GM12891 (cell line): ENCODE measurements around the gene USP38.

Source experiments
- PAX5 ChIP-seq: IDR thresholded peaks from 2 replicates; pipeline ENCODE4 v1.6.1; 2011; ENCODE audit warnings: low read length, moderate library complexity, mild to moderate bottlenecking; ENCODE audit not compliant: insufficient read depth, severe bottlenecking
- POLR2A ChIP-seq: IDR thresholded peaks from 2 replicates; pipeline ENCODE4 v1.6.1; 2011; ENCODE audit warnings: low read depth, low read length, control low read depth
- POLR2AphosphoS5 ChIP-seq: IDR thresholded peaks from 2 replicates; pipeline ENCODE4 v1.6.1; 2011; ENCODE audit warnings: low read depth, low read length, control low read depth
- POU2F2 ChIP-seq: IDR thresholded peaks from 2 replicates; pipeline ENCODE4 v1.6.1; 2011; ENCODE audit warnings: low read depth, mild to moderate bottlenecking, control low read depth, low read length, moderate library complexity
- SPI1 ChIP-seq: IDR thresholded peaks from 2 replicates; pipeline ENCODE4 v1.6.1; 2011; ENCODE audit warnings: low read depth, low read length, control low read depth
- TAF1 ChIP-seq: IDR thresholded peaks from 2 replicates; pipeline ENCODE4 v1.6.1; 2011; ENCODE audit warnings: low read depth, low read length, control low read depth

DNA sequence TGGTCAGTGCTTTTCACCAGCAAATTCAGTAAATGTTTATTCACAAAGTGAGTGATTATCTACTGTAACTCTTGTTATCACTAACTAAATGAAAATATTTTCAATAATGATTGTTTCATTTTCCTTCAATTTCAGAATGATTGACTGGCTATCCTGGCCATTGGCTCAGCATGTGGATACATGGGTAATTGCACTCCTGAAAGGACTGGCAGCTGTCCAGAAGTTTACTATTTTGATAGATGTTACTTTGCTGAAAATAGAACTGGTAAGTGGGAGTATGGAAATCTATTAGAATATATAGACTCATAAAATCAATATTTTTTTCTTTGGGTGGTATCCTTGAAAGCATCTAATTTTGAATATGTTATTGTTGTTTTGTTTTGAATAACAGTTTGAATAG lies 10.9 kb downstream of the USP38 start:
- no peak for TF ChIP-seq POLR2AphosphoS5
- TF ChIP-seq POLR2A = no peak
- no peak for TF ChIP-seq SPI1
- TF ChIP-seq POU2F2 = no peak
- TF ChIP-seq PAX5 = no peak
- TF ChIP-seq TAF1 = no peak
